ENCODE measurements around the gene AGBL1.
"Not testable (repeated sequence)": the region's sequence is repeated elsewhere in the genome, so short reads cannot be mapped to it uniquely, and the experiment has no call there.

The AGBL1 gene

DNA sequence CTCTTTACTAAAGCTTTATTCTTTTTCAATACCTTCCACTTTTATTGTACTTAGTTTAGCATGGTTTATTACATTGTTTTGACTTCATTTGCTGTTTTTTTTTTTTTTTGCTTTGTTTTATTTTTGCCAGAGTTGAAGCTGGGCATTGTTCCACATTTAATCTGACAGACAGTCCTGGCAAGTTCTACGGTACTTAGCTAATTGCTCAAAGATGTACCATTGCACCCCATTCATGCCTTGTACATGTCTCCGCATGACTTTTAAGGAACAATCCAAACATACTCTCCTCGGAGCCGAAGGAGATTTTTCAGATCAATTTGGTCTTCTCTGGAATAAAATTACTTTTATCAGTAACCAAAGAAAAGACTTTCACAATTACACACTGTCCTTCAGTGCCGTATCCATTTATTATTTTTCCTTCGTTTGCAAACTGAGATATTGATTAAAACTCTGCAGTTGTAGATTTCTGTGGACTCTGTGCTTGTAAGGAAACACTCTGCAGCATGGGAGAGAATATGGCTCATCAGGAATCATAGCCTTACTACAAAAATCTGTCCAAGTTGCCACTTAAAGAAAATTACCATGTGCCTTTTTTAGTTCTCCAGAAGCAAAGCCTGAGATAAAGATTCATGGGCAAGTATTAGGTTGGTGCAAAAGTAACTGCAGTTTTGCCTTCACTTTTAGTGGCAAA is 952.0 kb downstream of the AGBL1 start:
- no peak for DNase-seq
- no peak for TF ChIP-seq POLR2A (IDR thresholded peaks at IDR 0.05; ENCODE audit: low read length)
- no peak for TF ChIP-seq GATA1 (IDR thresholded peaks at IDR 0.05; ENCODE audit: low read depth, low read length)

DNA sequence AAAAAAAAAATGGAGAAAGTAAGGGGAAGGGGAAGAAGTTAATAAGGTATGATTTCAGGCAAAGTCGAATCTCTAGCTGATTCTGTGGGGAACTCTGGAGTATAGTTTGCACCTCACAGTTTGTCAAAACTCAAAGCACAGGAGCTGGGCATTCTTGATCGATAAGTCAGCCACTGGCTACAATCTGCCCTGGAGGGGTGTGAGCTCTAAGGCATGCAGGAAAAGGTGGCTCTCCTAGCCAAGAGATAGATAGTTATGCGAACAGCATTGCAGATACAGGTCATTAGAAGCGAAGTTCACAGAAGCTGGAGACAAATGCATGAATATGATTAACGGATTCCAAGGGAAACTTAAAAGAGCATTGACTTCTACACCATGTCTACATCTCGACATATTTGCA is 952.6 kb downstream of the AGBL1 start:
- DNase-seq: no peak
- TF ChIP-seq GATA1 (IDR thresholded peaks at IDR 0.05; ENCODE audit: low read depth, low read length) (no peak), POLR2A (IDR thresholded peaks at IDR 0.05; ENCODE audit: low read length) (no peak)

DNA sequence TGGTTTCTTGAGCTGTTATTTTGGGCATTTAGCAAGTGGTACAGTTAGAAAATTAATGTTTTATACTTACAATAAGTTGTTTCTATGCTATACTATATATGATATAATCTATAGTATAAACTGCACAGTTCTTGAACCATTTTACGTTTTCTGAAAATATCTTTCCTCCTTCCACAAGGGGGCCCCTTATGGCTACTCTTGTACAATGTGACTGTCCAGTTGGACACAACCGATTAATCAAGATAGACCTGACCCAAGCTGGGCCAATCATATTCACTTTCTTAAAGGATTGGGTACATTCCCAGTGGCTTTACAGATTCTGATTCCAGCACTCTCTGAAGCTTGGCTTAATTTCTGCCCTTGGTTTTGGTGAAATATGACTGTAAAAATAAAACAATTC is 953.4 kb downstream of the AGBL1 start:
- no peak for DNase-seq
- TF ChIP-seq POLR2A (IDR thresholded peaks at IDR 0.05; ENCODE audit: low read length) (no peak), GATA1 (IDR thresholded peaks at IDR 0.05; ENCODE audit: low read depth, low read length) (no peak)

DNA sequence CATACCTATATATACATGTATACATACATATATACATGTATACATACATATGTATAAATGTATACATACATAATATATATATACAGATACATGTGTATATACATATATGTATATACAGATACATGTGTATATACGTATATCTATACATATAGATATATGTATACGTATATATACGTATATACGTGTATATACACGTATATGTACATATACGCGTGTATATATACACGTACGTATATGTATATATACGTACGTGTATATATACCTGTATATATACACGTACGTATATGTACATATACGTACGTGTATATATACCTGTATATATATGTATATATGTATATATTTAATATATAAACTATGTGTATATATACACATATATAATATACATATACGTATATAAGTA is 955.2 kb downstream of the AGBL1 start:
- no peak for DNase-seq
- no peak for TF ChIP-seq GATA1 (IDR thresholded peaks at IDR 0.05; ENCODE audit: low read depth, low read length)

DNA sequence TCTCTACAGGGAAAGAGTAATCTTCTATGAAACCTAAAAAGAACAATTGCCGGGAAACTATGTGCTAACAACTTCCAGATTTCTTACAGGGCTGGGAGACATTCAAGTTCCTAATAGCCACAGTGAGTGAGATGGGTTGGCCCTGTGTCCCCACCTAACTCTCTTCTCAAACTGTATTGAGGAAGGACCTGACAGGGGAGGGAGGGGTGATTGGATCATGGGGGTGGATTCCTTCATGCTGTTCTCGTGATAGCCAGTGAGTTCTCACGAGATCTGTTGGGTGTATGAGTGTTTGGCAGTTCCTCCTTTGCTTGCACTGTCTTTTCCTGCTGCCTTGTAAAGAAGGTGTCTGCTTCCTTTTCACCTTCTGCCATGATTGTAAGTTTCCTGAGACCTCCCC is 958.7 kb downstream of the AGBL1 start:
- DNase-seq: no peak
- TF ChIP-seq POLR2A (IDR thresholded peaks at IDR 0.05; ENCODE audit: low read length): no peak
- no peak for TF ChIP-seq GATA1 (IDR thresholded peaks at IDR 0.05; ENCODE audit: low read depth, low read length)

DNA sequence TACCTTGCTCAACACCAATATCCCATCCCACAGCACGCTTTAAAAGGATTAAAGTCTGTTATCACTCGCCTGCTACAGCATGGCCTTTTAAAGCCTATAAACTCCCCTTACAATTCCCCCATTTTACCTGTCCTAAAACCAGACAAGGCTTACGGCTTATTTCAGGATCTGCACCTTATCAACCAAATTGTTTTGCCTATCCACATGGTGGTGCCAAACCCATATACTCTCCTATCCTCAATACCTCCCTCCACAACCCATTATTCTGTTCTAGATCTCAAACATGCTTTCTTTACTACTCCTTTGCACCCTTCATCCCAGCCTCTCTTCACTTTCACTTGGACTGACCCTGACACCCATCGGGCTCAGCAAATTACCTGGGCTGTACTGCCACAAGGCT is 962.9 kb downstream of the AGBL1 start:
- DNase-seq: not testable (repeated sequence)

DNA sequence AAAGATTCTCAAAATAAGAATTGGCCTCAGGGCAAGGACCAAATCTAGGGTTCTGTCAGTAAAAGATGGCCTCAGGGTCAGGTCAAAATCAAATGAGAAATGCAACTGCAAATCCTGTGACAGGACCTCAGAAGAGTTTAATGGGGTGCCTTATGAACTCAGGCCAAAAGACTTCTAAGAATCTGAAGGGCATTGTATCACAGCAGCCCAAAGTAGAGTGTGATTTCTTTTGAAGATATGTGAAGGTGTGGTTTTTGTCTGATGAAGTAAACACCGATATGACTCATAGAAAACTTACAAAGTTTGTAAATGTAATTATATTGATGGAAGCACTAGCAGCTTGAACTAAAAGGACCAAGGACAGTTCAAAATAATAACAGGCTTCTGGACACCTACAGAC is 966.1 kb downstream of the AGBL1 start:
- TF ChIP-seq GATA1 (IDR thresholded peaks at IDR 0.05; ENCODE audit: low read depth, low read length) (no peak), POLR2A (IDR thresholded peaks at IDR 0.05; ENCODE audit: low read length) (no peak)
- no peak for DNase-seq

DNA sequence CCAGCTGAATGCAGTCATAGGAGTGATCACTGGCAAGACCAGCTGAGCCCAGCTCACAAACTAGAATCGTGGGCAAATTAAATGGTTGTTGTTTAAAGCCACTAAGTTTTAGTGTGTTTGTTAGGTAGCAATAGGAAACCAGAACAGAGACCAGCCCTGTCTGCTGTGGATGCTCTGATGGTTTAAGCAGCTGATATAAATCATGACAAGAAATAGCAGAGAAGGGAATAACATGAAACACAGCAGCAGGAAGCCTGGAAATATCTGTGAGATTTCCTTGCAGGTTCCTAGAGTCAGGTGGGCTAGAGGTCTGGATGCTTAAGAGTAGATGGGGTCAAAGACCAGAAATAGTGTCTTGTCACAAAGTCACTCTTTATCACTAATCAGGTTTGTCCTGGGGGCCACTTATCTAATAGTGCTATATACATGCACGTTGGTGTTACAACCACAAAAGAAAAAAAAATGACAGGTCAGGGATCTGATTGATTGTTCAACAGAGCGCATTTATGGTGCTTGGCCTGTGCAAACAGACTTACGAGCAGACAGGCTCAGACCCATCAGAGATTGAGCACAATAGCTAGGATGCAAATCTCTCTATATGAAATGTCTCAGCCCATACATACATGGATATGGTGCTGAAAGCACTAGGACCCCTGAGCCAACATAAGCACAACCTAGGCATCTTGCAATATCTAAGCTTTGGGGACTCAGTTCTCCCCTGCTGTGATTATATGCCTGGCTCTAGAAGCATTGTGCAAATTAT is 967.7 kb downstream of the AGBL1 start:
- TF ChIP-seq GATA1 (IDR thresholded peaks at IDR 0.05; ENCODE audit: low read depth, low read length) (no peak), POLR2A (IDR thresholded peaks at IDR 0.05; ENCODE audit: low read length) (no peak)
- DNase-seq: no peak
